Hepatocyte (in vitro differentiated cells): Measurements from ENCODE around the gene PSMG4.

ENCODE experiments used
- CTCF ChIP-seq: fragments of 200-600 bp; sonication (generic); IDR thresholded peaks from 2 replicates; pipeline ENCODE4 v1.5.1; 2016; ENCODE audit warnings: antibody characterized with exemption, mild to moderate bottlenecking; ENCODE audit not compliant: poor library complexity
- EZH2 ChIP-seq: fragments of 200-600 bp; sonication (generic); IDR thresholded peaks from 2 replicates; pipeline ENCODE4 v1.6.1; 2016; ENCODE audit warnings: antibody characterized with exemption, mild to moderate bottlenecking, borderline replicate concordance

GRCh38 chr6:3303795-3304411, 45.2 kb downstream of the PSMG4 start:
- TF ChIP-seq EZH2 (no peak), CTCF (no peak)
